ENCODE measurements around the gene RNASE7.

GRCh38 chr14:21026274-21026987 lies 15.7 kb upstream of the RNASE7 start:
- TF ChIP-seq CTCF (IDR thresholded peaks at IDR 0.05; ENCODE audit: low read depth, low read length) (no peak), EZH2phosphoT487 (IDR thresholded peaks at IDR 0.05; ENCODE audit: low read depth) (no peak)

Data from OCI-LY3 (cell line).